ENCODE data around the gene CHST3. TPM values are rescaled to one million over a fixed set of nuclear protein-coding genes. Genes with fewer than 3 reads are reported as not detected.

The CHST3 gene
- total and polyA plus RNA-seq, 10 of the 15 experiments (the other 5 are each of a cell fraction or from before 2014, with no cell fraction given): 0.03 to 0.50 (median 0.05) TPM; not detected in 2

DNA sequence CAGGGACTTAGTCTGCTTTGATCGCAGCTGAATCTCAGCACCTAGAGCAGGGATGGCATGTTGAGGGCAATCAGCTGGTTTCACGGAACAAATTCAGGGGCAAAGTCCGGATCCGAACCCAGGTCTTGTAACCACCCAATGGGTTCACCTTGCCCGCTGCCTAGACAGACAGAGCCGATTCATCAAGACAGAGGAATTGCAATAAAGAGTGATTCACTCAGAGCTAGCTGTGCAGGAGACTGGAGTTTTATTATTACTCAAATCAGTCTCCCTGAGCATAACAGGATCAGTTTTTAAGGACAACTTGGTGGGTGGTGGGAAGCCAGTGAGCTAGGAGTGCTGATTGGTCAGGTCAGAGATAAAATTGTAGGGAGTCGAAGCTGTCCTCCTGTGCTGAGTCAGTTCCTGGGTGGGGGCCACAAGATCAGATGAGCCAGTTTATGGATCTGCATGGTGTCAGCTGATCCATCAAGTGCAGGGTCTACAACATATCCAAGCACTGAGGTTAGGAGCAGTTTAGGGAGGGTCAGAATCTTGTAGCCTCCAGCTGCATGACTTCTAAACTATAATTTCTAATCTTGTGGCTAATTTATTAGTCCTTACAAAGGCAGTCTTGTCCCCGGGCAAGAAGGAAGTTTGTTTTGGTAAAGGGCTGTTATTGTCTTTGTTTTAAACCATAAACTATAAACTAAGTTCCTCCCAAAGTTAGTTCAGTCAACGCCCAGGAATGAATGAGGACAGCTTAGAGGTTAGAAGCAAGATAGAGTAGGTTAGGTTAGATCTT lies 43.5 kb upstream of the CHST3 start:
- WGBS (ENCODE audit: insufficient coverage, insufficient replicate concordance, low lambda C conversion rate, missing lambda C conversion rate): 36% methylated on average over 9 of the region's 9 CpGs
- TF ChIP-seq ZZZ3 (IDR thresholded peaks at IDR 0.05; ENCODE audit: control insufficient read depth, insufficient read length, low read depth) (no peak), MTA2 (IDR thresholded peaks at IDR 0.05; ENCODE audit: low read depth) (no peak), KDM1A (IDR thresholded peaks at IDR 0.05; ENCODE audit: borderline replicate concordance) (no peak), YBX1 (IDR thresholded peaks at IDR 0.05) (no peak), TAF1 (IDR thresholded peaks at IDR 0.05; ENCODE audit: borderline replicate concordance, low read depth, low read length) (no peak), NFYA (IDR thresholded peaks at IDR 0.05; ENCODE audit: borderline replicate concordance, low read depth, low read length) (no peak), HDAC2 (IDR thresholded peaks at IDR 0.05) (no peak), FOS (IDR thresholded peaks at IDR 0.05; ENCODE audit: borderline replicate concordance, extremely low read depth, insufficient read length) (no peak), PAX5 (IDR thresholded peaks at IDR 0.05; ENCODE audit: borderline replicate concordance, low read depth, low read length) (no peak), POU2F2 (IDR thresholded peaks at IDR 0.05; ENCODE audit: borderline replicate concordance, low read depth, low read length) (no peak), CEBPB (IDR thresholded peaks at IDR 0.05; ENCODE audit: borderline replicate concordance in 1 of 2, low read depth in 2 of 2, low read length in 2 of 2) (no peak), IRF4 (IDR thresholded peaks at IDR 0.05; ENCODE audit: low read depth, low read length) (no peak), BACH1 (IDR thresholded peaks at IDR 0.05; ENCODE audit: borderline replicate concordance) (no peak), MXI1 (IDR thresholded peaks at IDR 0.05; ENCODE audit: low read depth, low read length) (no peak), CREM (IDR thresholded peaks at IDR 0.05; ENCODE audit: low read depth) (no peak)
- TF ChIP-seq, protein P1, sequence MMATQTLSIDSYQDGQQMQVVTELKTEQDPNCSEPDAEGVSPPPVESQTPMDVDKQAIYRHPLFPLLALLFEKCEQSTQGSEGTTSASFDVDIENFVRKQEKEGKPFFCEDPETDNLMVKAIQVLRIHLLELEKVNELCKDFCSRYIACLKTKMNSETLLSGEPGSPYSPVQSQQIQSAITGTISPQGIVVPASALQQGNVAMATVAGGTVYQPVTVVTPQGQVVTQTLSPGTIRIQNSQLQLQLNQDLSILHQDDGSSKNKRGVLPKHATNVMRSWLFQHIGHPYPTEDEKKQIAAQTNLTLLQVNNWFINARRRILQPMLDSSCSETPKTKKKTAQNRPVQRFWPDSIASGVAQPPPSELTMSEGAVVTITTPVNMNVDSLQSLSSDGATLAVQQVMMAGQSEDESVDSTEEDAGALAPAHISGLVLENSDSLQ (IDR thresholded peaks at IDR 0.05): no peak
- H4K20me1 ChIP-seq (ENCODE audit: control insufficient read depth, insufficient read depth): no peaks in the 10 kb centered on the region
- no peaks in the 10 kb centered on the region for H3K4me1 ChIP-seq (ENCODE audit: control insufficient read depth, insufficient read depth, low read length)
- CTCF ChIA-PET: interaction anchor here (0.6 to 1.6 kb wide), 3 partner anchors 12 to 78 kb away, joined by 3 read pairs; no protein-coding TSS in a partner anchor
- no peaks in the 10 kb centered on the region for H3K9me3 ChIP-seq (replicated peaks; ENCODE audit: control insufficient read depth, insufficient read depth, low read length)
- in situ Hi-C loops (cut with MboI): no loop called here
- no peak for ATAC-seq
- POLR2A ChIA-PET: no interaction called here
- peaks cover 0 to 1% of the 10 kb centered on the region in 2 experiments; a peak in 2 of 4 replicates for H3K27me3 ChIP-seq (replicated peaks in 1 of 2; ENCODE audit: control insufficient read depth in 2 of 2, insufficient read depth in 2 of 2, low read length in 1 of 2)
- no peak for DNase-seq (ENCODE audit: low read depth, low spot score)
- H3K27ac ChIP-seq (ENCODE audit: control insufficient read depth, insufficient read depth): no peak overlapping the region
- SMC1A ChIA-PET (ENCODE audit: uncharacterized antibody, unreplicated experiment): interaction anchor here (2.2 kb wide), 1 partner anchor 128 kb away, joined by 4 read pairs; no protein-coding TSS in a partner anchor
- no peak overlapping the region for H3K4me2 ChIP-seq (ENCODE audit: control insufficient read depth, insufficient read depth)
- H3K36me3 ChIP-seq (ENCODE audit: control insufficient read depth in 2 of 2, insufficient read depth in 2 of 2, low read length in 1 of 2): no peaks in the 10 kb centered on the region
- RAD21 ChIA-PET (ENCODE audit: unreplicated experiment): no interaction called here
- intact Hi-C loops (cut with micrococcal nuclease; ENCODE audit: unreplicated experiment): no loop called here
- H3K4me3 ChIP-seq: no peak overlapping the region
- H2AFZ ChIP-seq (ENCODE audit: control insufficient read depth, low read depth, low read length): 0 out of 2 replicates have a peak overlapping the region, but pooled peaks have one; percentile 7
- H3K9ac ChIP-seq (ENCODE audit: control insufficient read depth, insufficient read depth, low read length): no peak overlapping the region
- no peak for FAIRE-seq
- H3K79me2 ChIP-seq (ENCODE audit: control insufficient read depth, insufficient read depth, low read length): no peaks in the 10 kb centered on the region
- no TSS peak for BruUV-seq (replicated peaks)

Measured in GM12878 (cell line).